ENCODE measurements around the gene MYLK4. TPM values are rescaled to one million over a fixed set of nuclear protein-coding genes. Genes with fewer than 3 reads are reported as not detected.

The MYLK4 gene
- total and polyA plus RNA-seq, 2 of the 13 experiments (the other 11 are each of a cell fraction or from before 2014, with no cell fraction given): 0.26 to 0.29 TPM

GRCh38 chr6:2754911-2755310 lies 4.2 kb upstream of the MYLK4 start (continued):
- TF ChIP-seq HINFP (CRISPR knock-in tag; IDR thresholded peaks at IDR 0.05; ENCODE audit: low read depth): no peak
- TF ChIP-seq, protein P1, sequence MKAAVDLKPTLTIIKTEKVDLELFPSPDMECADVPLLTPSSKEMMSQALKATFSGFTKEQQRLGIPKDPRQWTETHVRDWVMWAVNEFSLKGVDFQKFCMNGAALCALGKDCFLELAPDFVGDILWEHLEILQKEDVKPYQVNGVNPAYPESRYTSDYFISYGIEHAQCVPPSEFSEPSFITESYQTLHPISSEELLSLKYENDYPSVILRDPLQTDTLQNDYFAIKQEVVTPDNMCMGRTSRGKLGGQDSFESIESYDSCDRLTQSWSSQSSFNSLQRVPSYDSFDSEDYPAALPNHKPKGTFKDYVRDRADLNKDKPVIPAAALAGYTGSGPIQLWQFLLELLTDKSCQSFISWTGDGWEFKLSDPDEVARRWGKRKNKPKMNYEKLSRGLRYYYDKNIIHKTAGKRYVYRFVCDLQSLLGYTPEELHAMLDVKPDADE (CRISPR knock-in tag; IDR thresholded peaks at IDR 0.05): no peak
- no peak for TF ChIP-seq ZNF260 (CRISPR knock-in tag; IDR thresholded peaks at IDR 0.05; ENCODE audit: borderline replicate concordance, low read depth)
- no peak for TF ChIP-seq FOXK1 (CRISPR knock-in tag; IDR thresholded peaks at IDR 0.05; ENCODE audit: borderline replicate concordance, low read depth)
- no peak for TF ChIP-seq ZNF615 (CRISPR knock-in tag; IDR thresholded peaks at IDR 0.05; ENCODE audit: borderline replicate concordance)

GRCh38 chr6:2754393-2754792 lies 3.7 kb upstream of the MYLK4 start:
- no peaks in the 10 kb centered on the region for H3K79me2 ChIP-seq (ENCODE audit: insufficient read depth, low read length)
- no peak for TF ChIP-seq SIX4 (CRISPR knock-in tag; IDR thresholded peaks at IDR 0.05)
- CTCF ChIA-PET (ENCODE audit: low intra/inter-chr PET ratio, low total read pairs): no interaction called here
- DNase-seq (ENCODE audit: low spot score) (no peak), ATAC-seq (no peak), FAIRE-seq (no peak)
- H3K4me2 ChIP-seq (ENCODE audit: low read depth, low read length): no peak overlapping the region
- H3K9me3 ChIP-seq (ENCODE audit: low read length): no peaks in the 10 kb centered on the region
- H3K9ac ChIP-seq (ENCODE audit: insufficient read depth, low read depth, low read length): no peak overlapping the region
- intact Hi-C loops (cut with micrococcal nuclease; ENCODE audit: unreplicated experiment) (no loop called here), in situ Hi-C loops (cut with HindIII; ENCODE audit: extremely low pct_ligation_motif_present, low pct_unique_long_range_greater_than_20kb) (no loop called here)
- no peaks in the 10 kb centered on the region for H3K36me3 ChIP-seq (replicated peaks in 1 of 2; ENCODE audit: control insufficient read depth in 1 of 2, insufficient read depth in 2 of 2, low read length in 2 of 2)
- POLR2A ChIA-PET: no interaction called here
- H3K4me1 ChIP-seq (ENCODE audit: insufficient read depth, low read length): peaks cover 45% of the 10 kb centered on the region
- H3K4me3 ChIP-seq (replicated peaks in 1 of 3; ENCODE audit: insufficient read depth in 1 of 3, low read depth in 2 of 3, low read length in 3 of 3): no peak overlapping the region
- H4K20me1 ChIP-seq (ENCODE audit: insufficient read depth, low read length): no peaks in the 10 kb centered on the region
- WGBS (ENCODE audit: low lambda C conversion rate): 42% methylated on average over 3 of the region's 3 CpGs
- H2AFZ ChIP-seq (ENCODE audit: low read length): no peak overlapping the region
- H3K27me3 ChIP-seq (ENCODE audit: control insufficient read depth in 1 of 2, insufficient read depth in 2 of 2, low read length in 2 of 2): peaks cover 0 to 2% of the 10 kb centered on the region in 2 experiments; a peak in 2 of 5 replicates
- no peak overlapping the region for H3K27ac ChIP-seq (ENCODE audit: extremely low read length, insufficient read depth, low read length)
- no TSS peak for BruUV-seq (replicated peaks)

Measured in HepG2 (cell line).